GM12864 (cell line): Measurements from ENCODE around the gene PCNX2.

ENCODE experiments used
- DNase-seq: peaks from one replicate; pipeline ENCODE4 v3.0.0-alpha.2; 2011; ENCODE audit warnings: low read depth
- H3K4me3 ChIP-seq: 2 replicates; pipeline ENCODE4 v1.5.1; 2011; ENCODE audit warnings: mild to moderate bottlenecking, low read depth, low read length, control low read depth
- CTCF ChIP-seq: IDR thresholded peaks from 2 replicates; pipeline ENCODE4 v1.5.1; 2011; ENCODE audit warnings: low read depth, mild to moderate bottlenecking, moderate library complexity, low read length, control low read depth, inconsistent platforms; ENCODE audit errors: missing control alignments

PCNX2 gene

GRCh38 chr1:233261695-233262094 is 33.8 kb downstream of the PCNX2 start:
- no peak for TF ChIP-seq CTCF
- DNase-seq, result no peak

GRCh38 chr1:233261206-233261605 is 34.3 kb downstream of the PCNX2 start:
- DNase-seq, result no peak
- H3K4me3 ChIP-seq, result no peak overlapping the region
- TF ChIP-seq CTCF, result no peak

More at GRCh38 chr1:233261695-233262094, 33.8 kb downstream of the PCNX2 start:
- H3K4me3 ChIP-seq, result no peak overlapping the region

GRCh38 chr1:233257786-233258185 is 37.7 kb downstream of the PCNX2 start:
- no peak for DNase-seq

GRCh38 chr1:233256789-233257188 is 38.7 kb downstream of the PCNX2 start:
- TF ChIP-seq CTCF, result no peak
- no peak for DNase-seq
- no peak overlapping the region for H3K4me3 ChIP-seq

More at GRCh38 chr1:233257786-233258185, 37.7 kb downstream of the PCNX2 start:
- H3K4me3 ChIP-seq, result no peak overlapping the region
- no peak for TF ChIP-seq CTCF

GRCh38 chr1:233256191-233256590 is 39.3 kb downstream of the PCNX2 start:
- DNase-seq, result no peak
- TF ChIP-seq CTCF, result no peak
- H3K4me3 ChIP-seq, result no peak overlapping the region

GRCh38 chr1:233255145-233255544 is 40.4 kb downstream of the PCNX2 start:
- DNase-seq, result no peak
- TF ChIP-seq CTCF, result no peak
- H3K4me3 ChIP-seq, result no peak overlapping the region

- no peak for DNase-seq
- H3K4me3 ChIP-seq, result no peak overlapping the region
- TF ChIP-seq CTCF, result no peak
These were observed 41.6 kb downstream of the PCNX2 start for GRCh38 chr1:233253832-233254331.
